GM12873 (cell line): ENCODE data around the gene FYB2.

ENCODE experiments used
- TF ChIP-seq, protein P1 (sequence below): IDR thresholded peaks from 2 replicates; pipeline ENCODE4 v1.5.1; 2012; ENCODE audit warnings: low read depth, mild to moderate bottlenecking, moderate library complexity, low read length, control low read depth; ENCODE audit not compliant: insufficient read depth; ENCODE audit errors: missing control alignments

FYB2 gene

DNA sequence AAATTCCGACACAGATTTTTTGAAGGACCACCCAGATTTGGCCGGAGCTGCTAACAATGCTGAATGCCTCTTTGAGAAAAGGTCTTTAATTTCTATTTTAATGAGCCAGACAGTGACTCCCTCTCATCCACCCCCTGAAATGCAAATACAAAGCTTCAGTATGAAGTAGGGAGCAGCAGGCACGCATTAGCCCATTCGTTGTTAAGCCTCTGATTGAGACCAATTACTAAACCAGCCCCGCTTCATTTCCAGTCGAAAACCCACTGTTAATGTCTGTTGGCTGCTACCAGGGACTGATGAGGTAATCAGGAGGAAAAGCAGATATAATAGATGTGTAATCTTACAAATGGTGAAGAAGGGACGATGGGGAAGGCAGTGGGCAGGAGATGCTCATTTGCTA lies 30.5 kb upstream of the FYB2 start:
- TF ChIP-seq, protein P1, sequence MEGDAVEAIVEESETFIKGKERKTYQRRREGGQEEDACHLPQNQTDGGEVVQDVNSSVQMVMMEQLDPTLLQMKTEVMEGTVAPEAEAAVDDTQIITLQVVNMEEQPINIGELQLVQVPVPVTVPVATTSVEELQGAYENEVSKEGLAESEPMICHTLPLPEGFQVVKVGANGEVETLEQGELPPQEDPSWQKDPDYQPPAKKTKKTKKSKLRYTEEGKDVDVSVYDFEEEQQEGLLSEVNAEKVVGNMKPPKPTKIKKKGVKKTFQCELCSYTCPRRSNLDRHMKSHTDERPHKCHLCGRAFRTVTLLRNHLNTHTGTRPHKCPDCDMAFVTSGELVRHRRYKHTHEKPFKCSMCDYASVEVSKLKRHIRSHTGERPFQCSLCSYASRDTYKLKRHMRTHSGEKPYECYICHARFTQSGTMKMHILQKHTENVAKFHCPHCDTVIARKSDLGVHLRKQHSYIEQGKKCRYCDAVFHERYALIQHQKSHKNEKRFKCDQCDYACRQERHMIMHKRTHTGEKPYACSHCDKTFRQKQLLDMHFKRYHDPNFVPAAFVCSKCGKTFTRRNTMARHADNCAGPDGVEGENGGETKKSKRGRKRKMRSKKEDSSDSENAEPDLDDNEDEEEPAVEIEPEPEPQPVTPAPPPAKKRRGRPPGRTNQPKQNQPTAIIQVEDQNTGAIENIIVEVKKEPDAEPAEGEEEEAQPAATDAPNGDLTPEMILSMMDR: no peak

DNA sequence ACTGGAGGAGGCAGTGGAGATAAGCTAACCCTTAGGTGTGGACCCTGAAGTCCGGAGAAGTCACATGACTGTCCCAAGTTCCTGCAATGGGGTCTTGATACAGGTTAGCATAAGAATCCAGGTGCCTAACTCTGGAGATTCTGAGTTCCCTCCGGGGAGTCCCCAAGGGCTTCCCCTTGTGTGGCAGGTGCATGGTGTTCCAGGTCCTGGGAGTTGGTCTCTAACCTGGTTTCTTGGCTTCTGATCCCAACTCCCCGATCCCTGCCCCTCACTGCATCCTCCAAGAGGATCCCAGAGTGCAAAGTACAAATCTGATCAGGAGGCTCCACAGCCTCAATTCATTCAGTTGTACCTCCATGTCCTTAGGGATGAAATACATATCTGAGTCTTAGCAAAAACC lies 26.1 kb upstream of the FYB2 start:
- TF ChIP-seq, protein P1: no peak

DNA sequence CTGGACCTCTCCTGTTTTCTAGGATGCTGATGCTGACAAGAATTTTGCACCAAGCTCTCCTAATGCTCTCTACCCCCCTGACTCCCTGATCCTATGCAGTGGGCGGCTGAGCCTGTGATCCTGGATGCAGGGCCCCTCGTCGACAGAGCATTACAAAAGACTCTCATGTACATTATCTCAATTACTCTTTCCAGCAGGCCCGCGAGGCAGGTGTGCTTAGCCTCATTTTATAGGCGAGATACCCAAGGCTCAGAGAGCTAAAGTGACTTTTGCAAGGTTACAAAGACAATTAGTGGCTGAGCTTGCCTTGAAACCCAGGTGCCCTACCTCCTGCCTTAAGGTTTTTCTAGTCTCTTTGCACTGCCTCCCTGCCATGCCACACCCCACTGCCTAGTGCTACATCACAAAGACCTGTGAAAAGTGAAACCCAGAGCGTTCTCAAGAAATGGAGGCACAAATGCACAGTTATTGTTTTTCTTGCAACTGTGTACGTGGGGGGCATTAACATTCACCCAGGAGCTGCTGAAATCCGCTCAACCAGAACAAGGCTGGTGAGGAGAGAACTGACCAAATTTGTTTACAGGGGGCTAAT lies 25.4 kb upstream of the FYB2 start:
- TF ChIP-seq, protein P1: no peak

DNA sequence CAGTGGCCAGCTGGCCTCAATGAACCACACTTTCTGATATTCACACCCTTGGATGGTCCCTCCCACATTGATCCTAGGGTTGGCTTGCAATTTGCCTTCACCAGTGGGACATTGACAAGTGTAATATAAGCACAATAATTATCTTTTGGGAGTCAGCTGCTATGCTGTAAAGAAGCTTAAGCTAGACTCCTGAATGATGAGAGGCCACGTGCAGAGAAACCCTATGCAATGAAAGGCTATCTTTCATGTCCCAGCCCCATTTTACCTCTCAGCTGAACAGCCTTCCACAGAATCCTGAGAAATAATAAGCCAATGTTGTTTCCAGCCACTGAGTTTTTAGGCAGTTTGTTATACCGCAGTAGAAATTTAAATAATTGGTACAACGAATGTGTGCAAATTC lies 24.3 kb upstream of the FYB2 start:
- TF ChIP-seq, protein P1: no peak

DNA sequence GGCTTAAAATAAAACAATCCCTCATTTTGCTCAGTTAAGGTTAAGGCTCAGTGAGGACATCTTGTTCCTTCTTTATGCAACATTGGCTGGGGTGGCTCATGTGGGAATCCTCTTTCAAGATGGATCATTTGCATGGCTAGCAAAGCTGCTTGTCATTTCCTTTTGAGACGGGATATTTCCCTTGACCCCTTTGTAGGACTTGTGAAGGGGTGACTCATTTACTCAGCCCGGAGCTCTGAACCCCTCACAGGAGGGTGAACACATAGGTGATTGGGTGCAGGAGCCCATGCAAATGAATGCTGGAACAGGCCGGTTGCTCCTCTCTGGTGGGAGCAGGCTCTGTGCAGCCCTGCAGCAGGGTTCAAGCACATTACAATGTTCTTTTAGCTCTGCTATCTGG lies 19.6 kb upstream of the FYB2 start:
- TF ChIP-seq, protein P1: no peak

DNA sequence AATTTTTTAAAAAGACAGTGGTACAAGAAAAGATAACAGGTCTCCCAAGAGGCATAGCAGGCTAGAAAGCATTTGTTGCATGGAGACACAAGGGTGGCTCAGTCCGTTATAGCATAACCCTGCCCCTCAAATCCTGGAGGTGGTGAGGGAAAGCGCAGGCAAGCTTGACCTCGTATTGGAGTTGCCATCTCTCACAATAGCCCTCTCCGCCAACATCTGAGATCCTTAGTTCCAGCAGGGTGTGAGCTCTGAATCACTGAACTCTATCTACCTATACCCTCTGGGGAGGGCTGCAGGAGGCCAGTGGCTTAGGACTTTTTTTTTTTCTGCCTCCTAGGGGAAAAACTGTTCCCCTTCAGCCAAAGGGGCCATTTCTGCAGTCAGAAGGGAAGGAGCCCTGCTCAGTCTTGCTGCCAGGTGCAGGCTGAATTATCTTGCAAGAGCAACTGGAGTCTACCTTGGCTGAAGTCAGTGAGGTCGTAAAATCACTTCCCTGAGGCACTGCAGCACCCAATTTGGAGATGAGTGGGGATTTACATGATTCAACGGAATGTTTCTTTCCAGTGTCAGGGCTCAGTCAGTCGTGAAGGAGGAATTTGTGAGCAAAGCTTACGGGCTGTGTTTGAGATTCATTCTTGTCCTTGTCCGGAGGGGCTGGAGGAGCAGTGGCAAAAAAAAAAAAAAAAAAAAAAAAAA lies 18.2 kb upstream of the FYB2 start:
- TF ChIP-seq, protein P1: no peak

DNA sequence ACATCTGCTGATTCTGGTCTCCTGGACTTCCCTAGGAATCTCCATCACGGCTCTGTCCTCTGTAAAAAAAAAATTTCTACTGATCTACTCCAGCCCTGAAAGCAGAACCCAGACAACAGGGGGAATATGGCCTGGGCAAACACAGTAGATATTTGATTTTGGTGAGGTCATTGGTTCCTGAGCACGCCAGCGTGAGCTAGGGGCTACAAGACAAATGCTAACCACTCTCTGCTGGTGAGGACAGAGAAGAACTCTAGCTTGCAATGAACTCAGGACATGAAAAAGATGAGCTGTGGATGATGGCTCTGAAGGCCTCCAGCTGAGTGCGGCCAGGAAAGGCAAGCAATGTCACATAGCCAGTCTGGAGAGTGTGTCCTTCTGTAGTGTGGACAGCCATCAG lies 17.2 kb upstream of the FYB2 start:
- TF ChIP-seq, protein P1: no peak
